ENCODE data around the gene DHX16. TPM values are rescaled to one million over a fixed set of nuclear protein-coding genes. Genes with fewer than 3 reads are reported as not detected.

Gene DHX16
- total and polyA plus RNA-seq, 8 donors: 18.3 to 67.0 (median 26.7) TPM

- peaks cover 21 to 44% (median 39%) of the 10 kb centered on the region in 4 donors for H3K36me3 ChIP-seq
- H3K27ac ChIP-seq: peak overlapping the region in 4 of 5 donors; percentile 94 to 99 (median 98)
- DNase-seq: no peak
- WGBS, 5 donors: 60 to 82% (median 69%) methylated on average over 7 of the region's 7 CpGs
- peak overlapping the region; percentile 9 to 88 (median 77) for H3K4me3 ChIP-seq
- peaks cover 19 to 66% (median 41%) of the 10 kb centered on the region in 4 donors for H3K4me1 ChIP-seq
- TF ChIP-seq POLR2A (IDR thresholded peaks at IDR 0.05) (no peak), CTCF (IDR thresholded peaks at IDR 0.05) (no peak), EP300 (IDR thresholded peaks at IDR 0.05) (no peak), POLR2AphosphoS5 (IDR thresholded peaks at IDR 0.05) (no peak)
- intact Hi-C loops (cut with DNase I; ENCODE audit: low total_unique reads): loop anchor here (5.0 kb wide), 1 partner anchor 47 kb away; no protein-coding TSS in a partner anchor
- no peaks in the 10 kb centered on the region for H3K9me3 ChIP-seq
- H3K27me3 ChIP-seq: no peaks in the 10 kb centered on the region
Observed at GRCh38 chr6:30679765-30680535, 7.1 kb upstream of the DHX16 start.

- TF ChIP-seq EP300 (IDR thresholded peaks at IDR 0.05) (no peak), CTCF (IDR thresholded peaks at IDR 0.05) (peak in 5 of 7 experiments; percentile 88 to 97 (median 95)), POLR2AphosphoS5 (IDR thresholded peaks at IDR 0.05) (peak; percentile 13 to 86 (median 63))
Observed at GRCh38 chr6:30678964-30679726, 6.3 kb upstream of the DHX16 start.

GRCh38 chr6:30676660-30677285 lies 4.0 kb upstream of the DHX16 start:
- peaks cover 21 to 44% (median 39%) of the 10 kb centered on the region in 4 donors for H3K36me3 ChIP-seq
- intact Hi-C loops (cut with DNase I; ENCODE audit: low total_unique reads): loop anchor here (5.0 kb wide), 1 partner anchor 51 kb away; no protein-coding TSS in a partner anchor
- peaks cover 22 to 51% (median 39%) of the 10 kb centered on the region in 4 donors for H3K4me1 ChIP-seq
- H3K27me3 ChIP-seq: no peaks in the 10 kb centered on the region
- H3K27ac ChIP-seq: no peak overlapping the region
- no peak for TF ChIP-seq CTCF (IDR thresholded peaks at IDR 0.05)
- 78 to 89% (median 83%) methylated on average over 8 to 10 of the region's 10 CpGs for WGBS, 5 donors
- DNase-seq: no peak
- no peaks in the 10 kb centered on the region for H3K9me3 ChIP-seq
- H3K4me3 ChIP-seq: no peak overlapping the region

More at GRCh38 chr6:30678964-30679726, 6.3 kb upstream of the DHX16 start:
- intact Hi-C loops (cut with DNase I; ENCODE audit: low total_unique reads): loop anchor here (5.0 kb wide), 1 partner anchor 48 kb away; no protein-coding TSS in a partner anchor
- peak overlapping the region; percentile 9 to 85 (median 44) for H3K4me3 ChIP-seq
- no peaks in the 10 kb centered on the region for H3K9me3 ChIP-seq
- peaks cover 19 to 58% (median 40%) of the 10 kb centered on the region in 4 donors for H3K4me1 ChIP-seq
- WGBS, 5 donors: 9 to 11% (median 10%) methylated on average over 28 to 31 of the region's 31 CpGs
- peak overlapping the region in 4 of 5 donors; percentile 94 to 99 (median 98) for H3K27ac ChIP-seq
- H3K36me3 ChIP-seq: peaks cover 21 to 44% (median 39%) of the 10 kb centered on the region in 4 donors
- H3K27me3 ChIP-seq: no peaks in the 10 kb centered on the region
- peak; percentile 90 to 95 for DNase-seq

Data from stomach (tissue), 9 donors.